Measurements from ENCODE around the gene ARHGAP45.

DNA sequence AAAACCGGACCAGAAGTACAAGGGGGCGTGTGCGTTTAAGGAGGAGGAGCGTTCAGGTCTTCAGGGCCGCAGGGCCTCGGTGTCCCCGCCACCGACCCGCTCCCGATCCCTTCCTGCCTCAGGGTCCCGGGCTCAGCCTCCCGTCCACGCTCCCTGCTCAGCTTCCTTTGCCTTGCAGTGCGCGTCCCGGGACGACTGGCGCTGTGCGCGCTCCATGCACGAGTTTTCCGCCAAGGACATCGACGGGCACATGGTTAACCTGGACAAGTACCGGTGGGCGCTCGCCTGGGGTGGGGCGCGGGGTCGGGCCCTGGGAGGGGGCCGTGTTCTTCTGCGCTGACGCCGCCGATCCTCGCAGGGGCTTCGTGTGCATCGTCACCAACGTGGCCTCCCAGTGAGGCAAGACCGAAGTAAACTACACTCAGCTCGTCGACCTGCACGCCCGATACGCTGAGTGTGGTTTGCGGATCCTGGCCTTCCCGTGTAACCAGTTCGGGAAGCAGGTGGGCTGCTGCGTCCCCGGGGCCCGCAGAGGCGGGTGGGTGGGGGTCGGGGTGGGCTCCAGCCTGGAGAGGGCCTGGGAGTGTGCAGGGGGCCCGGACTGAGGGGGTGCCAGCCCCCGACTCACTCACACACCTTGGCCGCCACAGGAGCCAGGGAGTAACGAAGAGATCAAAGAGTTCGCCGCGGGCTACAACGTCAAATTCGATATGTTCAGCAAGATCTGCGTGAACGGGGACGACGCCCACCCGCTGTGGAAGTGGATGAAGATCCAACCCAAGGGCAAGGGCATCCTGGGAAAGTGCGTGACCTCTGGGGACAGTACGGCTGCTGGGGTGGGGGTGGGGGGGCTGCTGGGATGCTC is 38.3 kb downstream of the ARHGAP45 start:
- TF ChIP-seq, protein P1, sequence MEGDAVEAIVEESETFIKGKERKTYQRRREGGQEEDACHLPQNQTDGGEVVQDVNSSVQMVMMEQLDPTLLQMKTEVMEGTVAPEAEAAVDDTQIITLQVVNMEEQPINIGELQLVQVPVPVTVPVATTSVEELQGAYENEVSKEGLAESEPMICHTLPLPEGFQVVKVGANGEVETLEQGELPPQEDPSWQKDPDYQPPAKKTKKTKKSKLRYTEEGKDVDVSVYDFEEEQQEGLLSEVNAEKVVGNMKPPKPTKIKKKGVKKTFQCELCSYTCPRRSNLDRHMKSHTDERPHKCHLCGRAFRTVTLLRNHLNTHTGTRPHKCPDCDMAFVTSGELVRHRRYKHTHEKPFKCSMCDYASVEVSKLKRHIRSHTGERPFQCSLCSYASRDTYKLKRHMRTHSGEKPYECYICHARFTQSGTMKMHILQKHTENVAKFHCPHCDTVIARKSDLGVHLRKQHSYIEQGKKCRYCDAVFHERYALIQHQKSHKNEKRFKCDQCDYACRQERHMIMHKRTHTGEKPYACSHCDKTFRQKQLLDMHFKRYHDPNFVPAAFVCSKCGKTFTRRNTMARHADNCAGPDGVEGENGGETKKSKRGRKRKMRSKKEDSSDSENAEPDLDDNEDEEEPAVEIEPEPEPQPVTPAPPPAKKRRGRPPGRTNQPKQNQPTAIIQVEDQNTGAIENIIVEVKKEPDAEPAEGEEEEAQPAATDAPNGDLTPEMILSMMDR (IDR thresholded peaks at IDR 0.05) = no peak
- TF ChIP-seq POLR2A (IDR thresholded peaks at IDR 0.05) = no peak

All from Peyer's patch (tissue), 4 donors.